ENCODE measurements around the gene PRICKLE2.

Gene PRICKLE2

GRCh38 chr3:64247991-64248646 is 22.9 kb upstream of the PRICKLE2 start:
- DNase-seq (ENCODE audit: low read depth): no peak

DNA sequence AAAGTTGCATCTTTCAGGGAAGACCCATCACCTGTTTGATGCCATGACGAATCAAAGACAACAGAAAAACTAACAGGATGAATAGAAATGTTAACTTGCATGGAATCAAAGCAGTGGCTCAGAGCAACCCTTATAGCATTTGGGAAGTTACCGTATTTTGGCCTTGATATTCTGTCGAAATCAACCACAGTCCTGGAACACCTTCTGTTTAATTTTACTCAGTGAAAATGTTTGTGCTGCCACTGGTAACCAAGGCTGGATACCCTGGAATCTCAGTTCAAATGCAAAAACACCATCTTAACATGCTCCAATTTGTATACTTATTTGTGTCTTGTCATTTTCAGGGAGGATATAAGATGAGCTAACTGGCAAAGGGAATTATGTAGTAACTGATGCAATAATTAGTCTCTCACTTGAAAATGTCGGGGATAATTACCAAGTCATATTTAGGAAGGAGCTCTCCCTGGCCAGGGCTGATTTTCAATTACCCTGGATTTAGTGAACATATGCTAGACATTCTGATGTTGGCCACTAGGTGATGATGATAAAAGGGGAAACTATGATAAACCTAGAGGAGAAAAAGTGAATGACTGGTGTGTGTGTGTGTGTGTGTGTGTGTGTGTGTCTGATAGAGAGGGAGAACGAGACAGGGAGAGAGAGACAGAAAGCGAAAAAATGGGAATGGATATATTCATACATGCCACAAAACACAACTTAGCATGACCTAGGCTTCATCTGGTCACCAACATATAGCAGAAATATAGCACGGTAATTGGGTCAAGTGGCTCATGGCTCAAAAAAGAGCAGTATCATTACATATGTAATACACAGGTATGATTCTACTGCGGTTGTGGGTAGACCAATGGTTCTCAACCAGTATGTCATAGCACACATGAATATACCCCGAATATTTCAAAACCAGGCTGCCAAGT is 19.0 kb upstream of the PRICKLE2 start:
- DNase-seq (ENCODE audit: low read depth): no peak

- DNase-seq (ENCODE audit: low read depth): no peak
Observed at GRCh38 chr3:64242435-64242834, 17.2 kb upstream of the PRICKLE2 start.

DNA sequence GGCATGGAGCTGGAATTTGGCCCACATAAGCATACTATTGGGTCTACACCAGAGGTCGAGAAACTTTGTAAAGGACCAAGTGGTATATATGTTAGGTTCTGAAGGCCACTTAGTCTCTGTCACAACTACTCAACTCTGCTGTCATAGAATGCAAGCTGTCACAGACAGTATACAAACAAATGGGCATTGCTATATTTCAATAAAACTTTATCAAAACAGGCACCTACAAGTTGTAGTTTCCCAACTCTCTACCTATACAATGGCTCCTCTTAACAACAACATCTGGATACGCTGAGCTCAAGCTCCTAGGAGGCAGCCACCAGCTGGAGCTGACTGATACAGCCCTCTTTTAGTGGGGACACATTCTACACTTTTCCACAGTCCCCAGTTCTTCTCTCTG is 15.7 kb upstream of the PRICKLE2 start:
- no peak for DNase-seq (ENCODE audit: low read depth)

- no peak for DNase-seq (ENCODE audit: low read depth)
Observed at GRCh38 chr3:64240396-64240795, 15.1 kb upstream of the PRICKLE2 start.

DNA sequence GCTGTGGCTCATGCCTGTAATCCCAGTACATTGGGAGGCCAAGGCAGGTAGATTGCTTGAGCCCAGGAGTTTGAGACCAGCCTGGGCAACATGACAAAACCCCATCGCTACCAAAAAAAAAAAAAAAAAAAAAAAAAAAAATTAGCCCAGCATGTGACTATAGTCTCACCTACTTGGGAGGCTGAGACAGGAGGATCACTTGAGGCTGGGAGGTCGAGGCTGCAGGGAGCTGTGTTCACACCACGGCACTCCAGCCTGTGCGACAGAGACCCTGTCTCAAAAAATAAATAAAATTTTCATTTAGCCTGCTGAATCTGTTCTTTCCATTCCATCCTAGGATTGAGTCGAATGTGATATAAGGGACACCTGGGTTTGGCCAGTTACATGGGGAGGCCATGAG is 14.6 kb upstream of the PRICKLE2 start:
- DNase-seq (ENCODE audit: low read depth): no peak

DNA sequence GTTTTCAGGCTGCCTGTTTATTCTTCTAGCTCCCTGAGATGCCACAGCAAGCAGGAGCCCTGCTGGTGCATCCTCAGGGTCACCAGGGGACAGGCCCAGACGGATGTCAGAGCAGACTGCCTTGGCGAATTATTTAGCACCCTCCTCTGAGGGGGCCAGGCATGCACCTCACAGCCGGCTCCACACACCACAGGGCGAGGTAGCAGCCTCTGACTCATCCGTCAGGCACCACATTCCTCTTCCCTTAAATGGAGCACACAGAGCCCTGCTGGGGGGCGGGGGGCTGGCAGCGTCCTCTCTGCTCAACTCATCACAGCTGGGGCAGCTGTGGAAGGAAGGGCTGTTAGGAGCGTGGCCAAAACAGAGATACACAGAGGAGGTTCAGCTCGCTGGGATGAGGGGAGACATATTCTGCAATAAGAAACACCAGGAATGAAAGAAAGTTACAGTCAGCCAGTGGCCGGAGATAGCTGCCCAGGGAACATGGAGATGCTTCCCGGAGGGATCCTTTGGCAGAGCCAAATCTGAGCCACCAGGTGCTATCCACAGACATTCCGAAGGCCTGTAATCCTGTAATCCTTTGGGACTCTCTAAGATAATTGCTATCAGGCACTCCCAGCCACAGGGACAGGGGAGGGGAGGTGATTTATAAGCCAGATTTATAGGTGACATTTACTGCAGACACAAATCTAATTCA is 13.9 kb upstream of the PRICKLE2 start:
- no peak for DNase-seq (ENCODE audit: low read depth)

DNA sequence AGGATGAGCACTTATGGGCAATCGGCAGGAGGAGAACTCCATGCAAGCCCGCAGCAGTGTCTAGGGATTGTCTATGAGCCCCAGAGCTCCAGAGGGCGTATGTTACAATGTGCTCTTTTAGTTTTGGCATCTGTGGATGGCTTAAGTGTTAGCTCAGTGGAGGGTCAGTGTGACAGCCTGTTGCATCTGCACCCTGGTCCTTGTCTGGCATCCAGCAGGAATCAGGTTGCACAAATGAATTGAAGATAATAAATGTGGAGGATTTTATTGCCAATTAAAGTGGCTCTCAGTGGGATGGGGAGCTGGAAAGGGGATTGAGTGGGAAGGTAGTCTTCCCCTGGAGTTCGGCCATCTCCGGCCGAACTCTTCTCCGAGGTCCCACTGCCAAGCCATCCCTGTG is 11.8 kb upstream of the PRICKLE2 start:
- DNase-seq (ENCODE audit: low read depth): no peak

DNA sequence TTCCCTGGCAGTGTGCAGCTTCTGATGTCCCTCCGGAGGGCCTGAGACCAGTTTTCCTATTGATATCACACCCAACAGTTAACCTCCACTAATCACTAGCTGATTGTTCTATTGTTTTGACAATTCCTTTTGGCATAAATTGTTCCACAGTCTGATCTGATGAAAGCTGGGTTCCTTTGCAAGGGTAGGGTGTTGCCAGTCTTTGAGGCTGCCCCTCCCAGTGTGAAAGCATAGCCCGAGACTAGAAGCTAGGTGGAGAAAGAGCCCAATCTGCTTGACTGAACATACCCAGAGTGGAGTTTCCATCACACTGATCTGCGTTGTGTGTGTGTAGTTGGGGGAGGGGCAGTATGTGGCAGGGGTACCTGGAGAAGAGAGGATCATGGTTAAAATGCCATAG is 10.3 kb upstream of the PRICKLE2 start:
- DNase-seq (ENCODE audit: low read depth): no peak

DNA sequence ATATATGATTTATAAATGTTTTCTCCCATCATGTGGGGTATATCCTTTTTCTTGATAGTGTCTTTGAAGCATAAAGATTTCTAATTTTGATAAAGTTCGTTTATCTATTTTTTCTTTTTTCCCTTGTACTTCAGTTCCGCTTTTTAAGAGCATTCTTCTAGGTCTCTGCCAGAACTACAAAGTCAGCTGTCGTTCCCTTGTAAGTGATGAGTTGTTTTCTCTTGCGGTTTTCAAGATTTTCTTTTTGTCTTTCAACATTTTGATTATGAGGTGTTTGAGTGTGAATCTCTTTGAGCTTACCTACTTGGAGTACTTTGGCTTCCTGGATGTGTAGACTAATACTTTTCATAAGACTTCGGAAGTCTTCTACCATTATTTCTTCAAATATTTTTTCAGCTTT is 9.3 kb upstream of the PRICKLE2 start:
- no peak for DNase-seq (ENCODE audit: low read depth)

DNA sequence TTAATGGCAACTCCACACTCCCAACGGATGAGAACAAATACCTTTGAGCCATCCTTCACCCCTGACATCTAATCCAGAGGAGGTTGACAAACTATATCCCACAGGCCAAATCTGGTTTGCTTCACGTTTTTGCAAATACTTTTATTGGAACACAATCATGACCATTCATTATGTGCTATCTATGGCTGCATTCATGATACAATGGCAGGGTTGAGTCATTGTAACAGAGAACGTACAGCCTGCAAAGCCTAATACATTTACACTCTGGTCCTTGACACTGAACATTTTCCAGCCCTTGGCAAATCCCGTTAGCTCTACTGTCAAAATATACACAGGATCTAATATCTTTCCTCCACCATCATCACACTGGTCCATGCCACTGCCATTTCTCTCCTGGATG is 7.6 kb upstream of the PRICKLE2 start:
- DNase-seq (ENCODE audit: low read depth): no peak

GRCh38 chr3:64229903-64230302 is 4.6 kb upstream of the PRICKLE2 start:
- no peak for DNase-seq (ENCODE audit: low read depth)

- no peak for DNase-seq (ENCODE audit: low read depth)
Observed at GRCh38 chr3:64228110-64228509, 2.8 kb upstream of the PRICKLE2 start.

DNA sequence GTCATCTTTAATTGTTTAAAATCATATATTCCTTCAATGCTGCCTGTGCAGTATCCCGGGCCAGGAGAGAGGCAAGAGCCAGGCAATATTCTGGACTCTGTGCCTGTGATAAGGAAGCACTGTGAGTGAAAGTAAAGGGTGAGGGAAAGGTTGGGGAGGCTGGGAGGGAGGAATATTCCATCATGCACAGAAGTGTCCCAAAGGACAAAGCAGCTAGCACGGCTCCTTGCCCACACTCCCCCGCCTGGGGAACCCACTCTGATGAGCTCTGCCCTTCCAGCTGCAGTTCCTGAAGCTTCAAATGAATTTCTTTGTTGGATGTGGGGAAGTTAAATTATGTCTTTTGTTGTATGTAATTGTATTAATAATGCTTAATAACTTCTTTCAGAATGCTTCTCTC is 1.5 kb upstream of the PRICKLE2 start:
- no peak for DNase-seq (ENCODE audit: low read depth)

DNA sequence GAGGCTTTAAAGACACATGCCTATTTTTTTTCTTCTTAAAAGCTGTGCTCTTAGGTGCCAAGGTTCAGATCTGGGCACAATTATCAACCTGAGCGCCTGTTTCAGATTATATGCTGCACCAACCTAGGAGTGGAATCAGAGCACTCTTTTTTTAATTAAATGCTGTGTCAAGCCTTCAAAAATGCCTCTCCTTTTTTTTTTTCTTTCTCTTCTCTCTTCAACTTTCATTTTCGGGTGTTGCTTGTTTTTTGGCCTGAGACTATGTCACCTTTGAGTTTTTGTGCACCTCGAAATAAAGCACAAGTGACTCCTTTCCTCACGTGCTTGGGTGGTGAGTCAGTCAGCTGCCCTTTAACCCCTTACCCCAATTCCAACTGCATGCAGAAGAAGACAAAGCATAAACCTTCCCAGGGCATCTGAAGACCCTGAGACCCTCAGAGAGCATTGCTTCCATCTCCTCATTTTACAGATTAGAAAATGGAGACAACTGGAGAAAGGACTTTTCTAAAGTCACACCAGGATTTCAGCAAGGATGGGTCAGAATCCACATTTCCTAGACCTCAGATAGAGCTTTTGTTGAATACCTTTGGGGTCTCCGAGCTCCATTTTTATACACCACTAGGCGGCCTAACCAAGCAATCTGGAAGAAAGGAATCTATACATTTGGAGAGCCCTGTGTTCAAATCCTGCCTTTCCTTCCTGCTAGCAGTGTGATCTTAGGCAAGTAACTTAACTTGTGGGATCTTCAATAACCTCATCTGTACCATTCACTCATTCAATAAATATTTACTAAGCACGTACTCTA is 631 bp upstream of the PRICKLE2 start:
- DNase-seq (ENCODE audit: low read depth): no peak

DNA sequence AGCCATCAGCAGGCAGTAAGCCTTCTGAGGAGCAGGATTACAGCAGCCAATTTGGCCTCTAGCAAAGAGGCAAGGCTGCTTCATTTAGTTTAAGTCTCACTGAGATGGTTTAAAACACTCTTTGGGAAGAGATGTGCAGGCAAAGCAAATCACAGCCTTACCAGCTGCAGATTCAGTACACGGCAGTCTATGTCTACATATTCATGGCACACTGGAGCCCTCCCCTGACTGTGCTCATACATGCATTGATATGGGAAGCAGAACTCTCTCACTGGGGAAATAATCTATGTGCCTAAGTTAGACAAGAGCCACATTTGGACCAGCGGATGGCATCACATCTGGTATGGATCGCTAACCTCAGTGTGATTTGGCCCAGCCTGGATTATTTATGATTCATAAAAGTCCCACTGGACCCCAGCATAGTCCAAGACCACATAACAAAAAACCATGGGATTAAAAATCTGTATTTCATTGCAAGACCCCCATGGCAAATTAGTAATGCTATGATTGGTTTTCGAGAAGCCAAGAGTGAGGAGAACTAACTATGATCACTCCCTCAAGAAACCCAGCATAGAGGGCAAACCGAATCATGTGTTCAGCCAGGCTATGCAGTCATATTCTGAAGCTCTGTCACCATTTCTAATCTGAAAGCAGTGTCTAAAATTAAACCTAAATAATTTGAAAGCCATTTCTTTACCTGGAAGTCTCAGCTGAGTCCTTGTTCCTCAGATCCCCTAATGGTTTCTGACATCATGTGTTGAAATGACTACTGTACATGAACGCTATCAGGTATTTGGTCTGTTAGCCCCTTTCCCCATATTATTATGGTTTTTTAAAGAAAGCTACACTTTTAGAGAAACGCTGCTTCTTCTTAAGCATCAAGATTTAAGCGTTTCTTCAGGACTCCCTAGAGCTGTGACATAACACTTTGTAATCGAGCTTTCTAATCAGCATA is 1.2 kb downstream of the PRICKLE2 start:
- DNase-seq (ENCODE audit: low read depth): no peak

- DNase-seq (ENCODE audit: low read depth): no peak
Observed at GRCh38 chr3:64222501-64223111, 2.7 kb downstream of the PRICKLE2 start.

DNA sequence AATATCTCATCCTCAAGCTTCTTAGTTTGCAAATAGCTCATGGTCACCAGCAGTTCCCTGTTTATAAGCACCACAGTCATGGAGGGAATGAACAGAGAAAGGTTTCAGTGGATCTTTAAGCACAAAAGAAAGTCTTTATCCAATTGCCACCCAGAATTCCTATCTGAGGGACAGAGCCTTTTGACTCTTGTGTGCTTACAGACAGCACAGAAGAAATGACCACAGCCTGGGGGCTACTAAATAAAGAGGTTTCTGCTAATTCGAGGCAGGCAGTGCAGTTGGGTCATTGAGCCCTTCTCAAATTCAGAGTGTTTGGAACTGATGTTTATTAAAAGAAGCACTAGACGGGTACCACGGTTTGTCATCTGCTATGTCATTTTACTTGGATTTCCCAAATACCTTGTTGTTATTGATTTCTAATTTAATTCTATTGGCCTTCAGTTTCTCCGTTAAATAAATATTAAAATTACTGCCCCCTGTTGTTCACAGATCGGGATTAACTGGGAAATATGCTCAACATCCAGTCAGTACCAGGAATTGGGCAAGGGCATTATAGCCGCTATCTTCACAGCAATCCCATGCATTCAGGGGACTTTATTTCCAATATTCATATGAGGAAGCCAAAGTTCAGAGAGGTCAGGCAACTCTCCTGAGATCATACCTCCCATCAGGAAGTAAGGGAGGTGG is 3.6 kb downstream of the PRICKLE2 start:
- no peak for DNase-seq (ENCODE audit: low read depth)

DNA sequence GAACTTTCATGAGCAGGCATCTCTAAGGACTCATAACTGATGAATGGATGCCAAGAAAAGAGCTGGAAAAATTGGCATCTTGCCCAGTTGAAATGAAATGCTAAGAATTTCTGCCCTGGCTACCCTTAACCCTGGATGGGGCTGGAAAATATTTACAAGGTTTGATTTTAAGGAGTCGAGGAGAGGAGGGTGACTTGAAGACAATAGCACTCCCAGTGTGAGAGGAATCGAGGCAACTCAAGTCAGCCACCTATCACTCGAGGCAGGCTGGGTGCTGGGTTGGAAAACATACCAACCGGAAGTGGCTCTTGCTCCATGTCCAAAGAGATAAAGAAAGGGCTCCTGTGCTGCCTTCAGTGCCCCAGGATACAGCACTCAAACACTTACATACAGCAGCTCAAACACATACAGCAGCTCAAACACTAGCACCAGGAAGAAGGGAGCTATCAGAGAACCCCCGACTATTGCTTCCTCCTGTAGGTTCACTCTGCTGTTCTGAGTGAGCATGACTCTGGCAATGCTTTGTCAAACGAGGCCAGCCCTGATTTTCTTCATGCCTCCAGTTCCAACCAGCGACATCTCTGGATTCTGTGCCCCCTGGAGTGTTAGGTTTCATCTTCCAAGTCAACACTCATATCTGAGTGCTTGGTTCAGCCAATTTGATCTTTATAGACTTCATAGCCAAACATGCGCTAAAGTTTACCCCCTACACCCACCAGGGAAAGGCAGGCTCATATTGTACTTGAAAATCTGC is 4.9 kb downstream of the PRICKLE2 start:
- no peak for DNase-seq (ENCODE audit: low read depth)

All from T follicular helper cell (primary cell).